ENCODE results near the gene C9orf50.

- TF ChIP-seq POLR2AphosphoS5 (IDR thresholded peaks at IDR 0.05; ENCODE audit: low read depth, low read length) (no peak), POLR2A (IDR thresholded peaks at IDR 0.05; ENCODE audit: low read depth, low read length) (no peak), TAF1 (IDR thresholded peaks at IDR 0.05; ENCODE audit: borderline replicate concordance, low read depth, low read length) (no peak)
These were observed 10.2 kb upstream of the C9orf50 start for GRCh38 chr9:129630967-129631673.
